ENCODE data around the gene COG6.

Gene COG6

GRCh38 chr13:39676315-39676876 lies 20.9 kb downstream of the COG6 start:
- DNase-seq (ENCODE audit: low read depth in 1 of 2, low spot score in 1 of 2): no peak

- DNase-seq (ENCODE audit: low read depth in 1 of 2, low spot score in 1 of 2): no peak
Measured at GRCh38 chr13:39682310-39682709, 26.8 kb downstream of the COG6 start.

GRCh38 chr13:39682788-39683187 lies 27.3 kb downstream of the COG6 start:
- no peak for DNase-seq (ENCODE audit: low read depth in 1 of 2, low spot score in 1 of 2)

- no peak for DNase-seq (ENCODE audit: low read depth in 1 of 2, low spot score in 1 of 2)
Measured at GRCh38 chr13:39684531-39685137, 29.2 kb downstream of the COG6 start.

GRCh38 chr13:39685652-39686051 lies 30.2 kb downstream of the COG6 start:
- no peak for DNase-seq (ENCODE audit: low read depth in 1 of 2, low spot score in 1 of 2)

GRCh38 chr13:39688278-39688677 lies 32.8 kb downstream of the COG6 start:
- no peak for DNase-seq (ENCODE audit: low read depth in 1 of 2, low spot score in 1 of 2)

GRCh38 chr13:39688699-39689405 lies 33.4 kb downstream of the COG6 start:
- DNase-seq (ENCODE audit: low read depth in 1 of 2, low spot score in 1 of 2): no peak

GRCh38 chr13:39692660-39693438 lies 37.4 kb downstream of the COG6 start:
- no peak for DNase-seq (ENCODE audit: low read depth in 1 of 2, low spot score in 1 of 2)

GRCh38 chr13:39699274-39699673 lies 43.8 kb downstream of the COG6 start:
- no peak for DNase-seq (ENCODE audit: low read depth in 1 of 2, low spot score in 1 of 2)

- no peak for DNase-seq (ENCODE audit: low read depth in 1 of 2, low spot score in 1 of 2)
Measured at GRCh38 chr13:39712626-39713025, 57.2 kb downstream of the COG6 start.

- DNase-seq (ENCODE audit: low read depth in 1 of 2, low spot score in 1 of 2): no peak
Measured at GRCh38 chr13:39729156-39729555, 73.7 kb downstream of the COG6 start.

GRCh38 chr13:39734952-39735351 lies 79.5 kb downstream of the COG6 start:
- DNase-seq (ENCODE audit: low read depth in 1 of 2, low spot score in 1 of 2): no peak

GRCh38 chr13:39737047-39737446 lies 81.6 kb downstream of the COG6 start:
- no peak for DNase-seq (ENCODE audit: low read depth in 1 of 2, low spot score in 1 of 2)

GRCh38 chr13:39740761-39741160 lies 85.3 kb downstream of the COG6 start:
- no peak for DNase-seq (ENCODE audit: low read depth in 1 of 2, low spot score in 1 of 2)

- no peak for DNase-seq (ENCODE audit: low read depth in 1 of 2, low spot score in 1 of 2)
Measured at GRCh38 chr13:39748961-39749360, 93.5 kb downstream of the COG6 start.

GRCh38 chr13:39749528-39749927 lies 94.1 kb downstream of the COG6 start:
- DNase-seq (ENCODE audit: low read depth in 1 of 2, low spot score in 1 of 2): no peak

- no peak for DNase-seq (ENCODE audit: low read depth in 1 of 2, low spot score in 1 of 2)
Measured at GRCh38 chr13:39751805-39752204, 96.3 kb downstream of the COG6 start.

- no peak for DNase-seq (ENCODE audit: low read depth in 1 of 2, low spot score in 1 of 2)
Measured at GRCh38 chr13:39760521-39760920, 105.1 kb downstream of the COG6 start.

- DNase-seq (ENCODE audit: low read depth in 1 of 2, low spot score in 1 of 2): no peak
Measured at GRCh38 chr13:39765801-39766463, 110.5 kb downstream of the COG6 start.

- DNase-seq (ENCODE audit: low read depth in 1 of 2, low spot score in 1 of 2): no peak
Measured at GRCh38 chr13:39766464-39767158, 111.1 kb downstream of the COG6 start.

Data from stimulated activated CD4-positive, alpha-beta T cell treated with anti-CD3 and anti-CD28 coated beads, Interleukin-15, amount 100 ng/mL, for 1 hour (primary cell).